Neutrophil (primary cell): ENCODE results near the gene CHCHD2.

ENCODE experiments used
- H3K27ac ChIP-seq: fragments of 200-600 bp; sonication (generic); 2 replicates; pipeline ENCODE4 v1.5.1; 2016; ENCODE audit warnings: mild to moderate bottlenecking, moderate library complexity
- H3K27me3 ChIP-seq: fragments of 200-600 bp; sonication (generic); 2 replicates; pipeline ENCODE4 v1.6.0; 2016; ENCODE audit warnings: mild to moderate bottlenecking
- H3K36me3 ChIP-seq: fragments of 200-600 bp; sonication (generic); 2 replicates; pipeline ENCODE4 v1.5.1; 2017
- H3K4me1 ChIP-seq, 2 experiments: fragments of 200-600 bp in 1 of 2; sonication (generic) in 1 of 2; 1 replicate in 1 of 2; 2 replicates in 1 of 2; pipeline versions ENCODE4 v1.5.1 to v1.6.1; 2013 to 2016; ENCODE audit warnings: low read depth in 1 of 2, low read length in 1 of 2, mild to moderate bottlenecking in 1 of 2, moderate library complexity in 1 of 2; ENCODE audit not compliant: control insufficient read depth in 1 of 2, insufficient read depth in 1 of 2
- H3K4me3 ChIP-seq, 2 experiments: fragments of 200-600 bp in 1 of 2; sonication (generic) in 1 of 2; 1 replicate in 1 of 2; 2 replicates in 1 of 2; pipeline ENCODE4 v1.5.1; 2013 to 2016; ENCODE audit warnings: low read depth in 1 of 2, low read length in 1 of 2, mild to moderate bottlenecking in 1 of 2, moderate library complexity in 1 of 2
- H3K9me3 ChIP-seq: fragments of 200-600 bp; sonication (generic); 2 replicates; pipeline ENCODE4 v1.5.1; 2016
- CTCF ChIP-seq: fragments of 200-600 bp; sonication (generic); IDR thresholded peaks from 2 replicates; pipeline ENCODE4 v1.5.1; 2016; ENCODE audit warnings: antibody characterized with exemption

The CHCHD2 gene

DNA sequence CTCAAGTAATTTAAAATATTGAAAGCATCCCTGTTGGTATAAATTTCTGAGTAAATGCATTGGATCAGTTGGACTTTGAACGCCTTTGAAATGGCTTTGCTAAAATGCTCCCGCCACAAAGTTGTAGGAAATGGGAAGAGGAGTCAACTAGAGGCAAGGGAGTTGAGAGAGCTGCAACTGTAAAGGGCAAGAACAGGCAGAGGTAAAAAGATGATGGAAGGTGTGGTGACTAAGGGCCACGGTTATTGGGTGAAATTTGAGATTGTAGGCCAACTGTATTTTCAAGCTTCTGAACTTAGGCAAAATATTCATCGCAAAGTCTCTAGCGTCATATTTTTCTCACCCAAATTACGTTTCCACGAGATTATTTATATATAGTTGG lies 42.8 kb downstream of the CHCHD2 start:
- Histone ChIP-seq H3K9me3 (no peaks in the 10 kb centered on the region), H3K4me1 (peaks cover 11 to 12% of the 10 kb centered on the region in 2 experiments), H3K4me3 (peak overlapping the region; percentile 80 to 90), H3K36me3 (peaks cover 24% of the 10 kb centered on the region), H3K27me3 (no peaks in the 10 kb centered on the region), H3K27ac (peak overlapping the region; percentile 85)
- no peak for TF ChIP-seq CTCF

DNA sequence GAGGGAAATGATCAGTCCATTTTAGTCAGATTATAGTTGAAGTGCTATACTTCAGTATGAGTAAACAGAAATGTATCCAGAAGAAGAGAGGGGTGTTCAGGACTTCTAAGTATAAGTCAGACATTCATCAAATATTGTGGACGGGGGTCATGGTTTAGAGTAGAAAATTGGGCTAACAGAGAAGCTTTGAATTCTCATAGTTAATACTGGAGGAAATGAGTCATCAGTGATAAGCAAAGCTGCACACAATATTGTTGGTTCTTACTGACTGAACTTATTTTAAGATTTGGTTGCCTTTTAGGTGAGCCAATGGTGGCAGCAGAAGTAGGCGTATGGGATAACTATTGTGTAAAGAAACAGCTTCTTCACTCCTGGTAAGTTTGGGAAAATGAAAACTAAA lies 43.9 kb downstream of the CHCHD2 start:
- Histone ChIP-seq H3K9me3 (no peaks in the 10 kb centered on the region), H3K27me3 (no peaks in the 10 kb centered on the region), H3K4me1 (peaks cover 11 to 12% of the 10 kb centered on the region in 2 experiments), H3K27ac (no peak overlapping the region), H3K4me3 (no peak overlapping the region), H3K36me3 (peaks cover 35% of the 10 kb centered on the region)
- no peak for TF ChIP-seq CTCF

GRCh38 chr7:56053993-56054392 lies 52.3 kb downstream of the CHCHD2 start:
- H3K27ac ChIP-seq = no peak overlapping the region

GRCh38 chr7:56053379-56053778 lies 52.9 kb downstream of the CHCHD2 start:
- Histone ChIP-seq H3K27ac (no peak overlapping the region), H3K4me1 (peaks cover 15 to 17% of the 10 kb centered on the region in 2 experiments), H3K27me3 (no peaks in the 10 kb centered on the region), H3K9me3 (no peaks in the 10 kb centered on the region), H3K4me3 (no peak overlapping the region), H3K36me3 (peaks cover 33% of the 10 kb centered on the region)
- TF ChIP-seq CTCF = no peak

More at GRCh38 chr7:56053993-56054392, 52.3 kb downstream of the CHCHD2 start:
- no peaks in the 10 kb centered on the region for H3K9me3 ChIP-seq
- H3K36me3 ChIP-seq = peaks cover 40% of the 10 kb centered on the region
- H3K27me3 ChIP-seq = no peaks in the 10 kb centered on the region
- H3K4me1 ChIP-seq = peaks cover 15 to 17% of the 10 kb centered on the region in 2 experiments
- no peak overlapping the region for H3K4me3 ChIP-seq
- TF ChIP-seq CTCF = no peak
